Measurements from ENCODE around the gene PEX3. TPM values are rescaled to one million over a fixed set of nuclear protein-coding genes. Genes with fewer than 3 reads are reported as not detected.

The PEX3 gene
- total RNA-seq, 1 experiment from 2014 or later = 12.9 TPM

DNA sequence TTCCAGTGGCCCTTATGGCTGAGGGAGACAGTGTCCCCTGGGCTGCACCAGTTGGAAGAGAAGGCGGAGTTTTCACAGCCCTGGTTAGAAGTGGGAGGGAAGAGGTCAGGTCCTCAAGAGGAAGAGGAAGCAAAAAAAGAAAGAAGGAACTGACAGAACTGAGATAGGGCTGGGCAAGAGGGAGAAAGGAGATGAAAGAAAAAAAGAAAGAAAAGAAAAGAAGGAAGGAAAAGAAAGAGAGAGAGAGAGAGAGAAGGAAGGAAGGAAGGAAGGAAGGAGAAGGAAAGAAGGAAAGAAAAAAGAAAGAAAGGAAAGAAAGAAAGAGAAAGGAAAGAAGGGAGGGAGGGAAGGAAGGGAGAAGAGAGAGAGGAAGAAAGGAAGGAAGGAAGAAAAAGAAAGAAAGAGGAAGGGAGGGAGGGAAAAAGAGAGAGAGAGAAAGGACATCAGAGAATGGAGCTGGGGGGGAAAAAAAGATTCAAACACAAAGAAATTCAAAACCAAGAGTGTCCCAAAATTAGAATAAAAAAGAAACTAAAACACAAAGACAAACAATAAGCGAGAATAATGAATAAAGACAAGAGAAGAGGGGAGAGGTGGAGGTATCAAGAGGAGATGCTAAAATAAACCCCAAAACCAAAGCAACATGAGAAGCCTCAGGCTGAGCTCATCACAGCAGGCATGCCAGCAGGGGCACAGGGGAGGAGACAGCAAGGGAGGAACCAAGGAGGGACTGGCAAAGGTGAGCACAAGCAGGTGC is 66.3 kb downstream of the PEX3 start:
- ChIA-PET POLR2A (no interaction called here), CTCF (no interaction called here), RAD21 (ENCODE audit: low non-redundant PET in 1 of 2, low total read pairs in 2 of 2, uncharacterized antibody in 2 of 2, unreplicated experiment in 2 of 2) (no interaction called here)
- peaks cover 2 to 13% of the 10 kb centered on the region in 2 experiments; a peak in 3 of 4 replicates for H3K4me1 ChIP-seq (ENCODE audit: control insufficient read depth in 1 of 2, insufficient read depth in 2 of 2, low read length in 2 of 2)
- no peaks in the 10 kb centered on the region for H3K36me3 ChIP-seq (ENCODE audit: control insufficient read depth in 1 of 2, insufficient read depth in 2 of 2, low read length in 2 of 2)
- intact Hi-C loops (cut with micrococcal nuclease) = no loop called here
- BruUV-seq (replicated peaks) = no TSS peak
- no peaks in the 10 kb centered on the region for H3K9me3 ChIP-seq (ENCODE audit: control insufficient read depth in 1 of 2, insufficient read depth in 1 of 2, low read depth in 1 of 2, low read length in 2 of 2)
- TF ChIP-seq, protein P1, sequence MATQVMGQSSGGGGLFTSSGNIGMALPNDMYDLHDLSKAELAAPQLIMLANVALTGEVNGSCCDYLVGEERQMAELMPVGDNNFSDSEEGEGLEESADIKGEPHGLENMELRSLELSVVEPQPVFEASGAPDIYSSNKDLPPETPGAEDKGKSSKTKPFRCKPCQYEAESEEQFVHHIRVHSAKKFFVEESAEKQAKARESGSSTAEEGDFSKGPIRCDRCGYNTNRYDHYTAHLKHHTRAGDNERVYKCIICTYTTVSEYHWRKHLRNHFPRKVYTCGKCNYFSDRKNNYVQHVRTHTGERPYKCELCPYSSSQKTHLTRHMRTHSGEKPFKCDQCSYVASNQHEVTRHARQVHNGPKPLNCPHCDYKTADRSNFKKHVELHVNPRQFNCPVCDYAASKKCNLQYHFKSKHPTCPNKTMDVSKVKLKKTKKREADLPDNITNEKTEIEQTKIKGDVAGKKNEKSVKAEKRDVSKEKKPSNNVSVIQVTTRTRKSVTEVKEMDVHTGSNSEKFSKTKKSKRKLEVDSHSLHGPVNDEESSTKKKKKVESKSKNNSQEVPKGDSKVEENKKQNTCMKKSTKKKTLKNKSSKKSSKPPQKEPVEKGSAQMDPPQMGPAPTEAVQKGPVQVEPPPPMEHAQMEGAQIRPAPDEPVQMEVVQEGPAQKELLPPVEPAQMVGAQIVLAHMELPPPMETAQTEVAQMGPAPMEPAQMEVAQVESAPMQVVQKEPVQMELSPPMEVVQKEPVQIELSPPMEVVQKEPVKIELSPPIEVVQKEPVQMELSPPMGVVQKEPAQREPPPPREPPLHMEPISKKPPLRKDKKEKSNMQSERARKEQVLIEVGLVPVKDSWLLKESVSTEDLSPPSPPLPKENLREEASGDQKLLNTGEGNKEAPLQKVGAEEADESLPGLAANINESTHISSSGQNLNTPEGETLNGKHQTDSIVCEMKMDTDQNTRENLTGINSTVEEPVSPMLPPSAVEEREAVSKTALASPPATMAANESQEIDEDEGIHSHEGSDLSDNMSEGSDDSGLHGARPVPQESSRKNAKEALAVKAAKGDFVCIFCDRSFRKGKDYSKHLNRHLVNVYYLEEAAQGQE (IDR thresholded peaks at IDR 0.05; ENCODE audit: low read depth) = no peak
- TF ChIP-seq RAD21 (IDR thresholded peaks at IDR 0.05; ENCODE audit: low read depth) = no peak
- no peak for TF ChIP-seq CBX3 (IDR thresholded peaks at IDR 0.05; ENCODE audit: low read depth)
- no peak for TF ChIP-seq ZNF274 (IDR thresholded peaks at IDR 0.05; ENCODE audit: low read depth, low read length)
- no peak for TF ChIP-seq EZH2phosphoT487 (IDR thresholded peaks at IDR 0.05; ENCODE audit: borderline replicate concordance)
- TF ChIP-seq, protein P2, sequence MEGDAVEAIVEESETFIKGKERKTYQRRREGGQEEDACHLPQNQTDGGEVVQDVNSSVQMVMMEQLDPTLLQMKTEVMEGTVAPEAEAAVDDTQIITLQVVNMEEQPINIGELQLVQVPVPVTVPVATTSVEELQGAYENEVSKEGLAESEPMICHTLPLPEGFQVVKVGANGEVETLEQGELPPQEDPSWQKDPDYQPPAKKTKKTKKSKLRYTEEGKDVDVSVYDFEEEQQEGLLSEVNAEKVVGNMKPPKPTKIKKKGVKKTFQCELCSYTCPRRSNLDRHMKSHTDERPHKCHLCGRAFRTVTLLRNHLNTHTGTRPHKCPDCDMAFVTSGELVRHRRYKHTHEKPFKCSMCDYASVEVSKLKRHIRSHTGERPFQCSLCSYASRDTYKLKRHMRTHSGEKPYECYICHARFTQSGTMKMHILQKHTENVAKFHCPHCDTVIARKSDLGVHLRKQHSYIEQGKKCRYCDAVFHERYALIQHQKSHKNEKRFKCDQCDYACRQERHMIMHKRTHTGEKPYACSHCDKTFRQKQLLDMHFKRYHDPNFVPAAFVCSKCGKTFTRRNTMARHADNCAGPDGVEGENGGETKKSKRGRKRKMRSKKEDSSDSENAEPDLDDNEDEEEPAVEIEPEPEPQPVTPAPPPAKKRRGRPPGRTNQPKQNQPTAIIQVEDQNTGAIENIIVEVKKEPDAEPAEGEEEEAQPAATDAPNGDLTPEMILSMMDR (IDR thresholded peaks at IDR 0.05 in 2 of 3, conservative IDR thresholded peaks at IDR 0.05 in 1 of 3; ENCODE audit: borderline replicate concordance in 1 of 3, insufficient read depth in 1 of 3, low read depth in 2 of 3, low read length in 2 of 3) = no peak
- TF ChIP-seq POLR2AphosphoS5 (IDR thresholded peaks at IDR 0.05; ENCODE audit: low read depth, low read length) = no peak
- TF ChIP-seq, protein P3, sequence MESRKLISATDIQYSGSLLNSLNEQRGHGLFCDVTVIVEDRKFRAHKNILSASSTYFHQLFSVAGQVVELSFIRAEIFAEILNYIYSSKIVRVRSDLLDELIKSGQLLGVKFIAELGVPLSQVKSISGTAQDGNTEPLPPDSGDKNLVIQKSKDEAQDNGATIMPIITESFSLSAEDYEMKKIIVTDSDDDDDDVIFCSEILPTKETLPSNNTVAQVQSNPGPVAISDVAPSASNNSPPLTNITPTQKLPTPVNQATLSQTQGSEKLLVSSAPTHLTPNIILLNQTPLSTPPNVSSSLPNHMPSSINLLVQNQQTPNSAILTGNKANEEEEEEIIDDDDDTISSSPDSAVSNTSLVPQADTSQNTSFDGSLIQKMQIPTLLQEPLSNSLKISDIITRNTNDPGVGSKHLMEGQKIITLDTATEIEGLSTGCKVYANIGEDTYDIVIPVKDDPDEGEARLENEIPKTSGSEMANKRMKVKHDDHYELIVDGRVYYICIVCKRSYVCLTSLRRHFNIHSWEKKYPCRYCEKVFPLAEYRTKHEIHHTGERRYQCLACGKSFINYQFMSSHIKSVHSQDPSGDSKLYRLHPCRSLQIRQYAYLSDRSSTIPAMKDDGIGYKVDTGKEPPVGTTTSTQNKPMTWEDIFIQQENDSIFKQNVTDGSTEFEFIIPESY (IDR thresholded peaks at IDR 0.05; ENCODE audit: extremely low read depth, insufficient replicate concordance, low read length) = no peak
- no peak for TF ChIP-seq TCF7L2 (IDR thresholded peaks at IDR 0.05; ENCODE audit: borderline replicate concordance, extremely low read depth, insufficient read depth, insufficient read length)
- no peak for TF ChIP-seq JUND (IDR thresholded peaks at IDR 0.05)
- TF ChIP-seq ELF1 (IDR thresholded peaks at IDR 0.05; ENCODE audit: borderline replicate concordance, low read depth) = no peak
- TF ChIP-seq, protein P4, sequence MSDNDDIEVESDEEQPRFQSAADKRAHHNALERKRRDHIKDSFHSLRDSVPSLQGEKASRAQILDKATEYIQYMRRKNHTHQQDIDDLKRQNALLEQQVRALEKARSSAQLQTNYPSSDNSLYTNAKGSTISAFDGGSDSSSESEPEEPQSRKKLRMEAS (IDR thresholded peaks at IDR 0.05) = no peak
- no peak for TF ChIP-seq ZFX (IDR thresholded peaks at IDR 0.05)
- TF ChIP-seq, protein P5, sequence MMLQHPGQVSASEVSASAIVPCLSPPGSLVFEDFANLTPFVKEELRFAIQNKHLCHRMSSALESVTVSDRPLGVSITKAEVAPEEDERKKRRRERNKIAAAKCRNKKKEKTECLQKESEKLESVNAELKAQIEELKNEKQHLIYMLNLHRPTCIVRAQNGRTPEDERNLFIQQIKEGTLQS (IDR thresholded peaks at IDR 0.05) = no peak
- no peak for TF ChIP-seq EZH2 (IDR thresholded peaks at IDR 0.05)
- TF ChIP-seq EGR1 (IDR thresholded peaks at IDR 0.05; ENCODE audit: low read depth) = no peak
- no peak overlapping the region for H3K9ac ChIP-seq (ENCODE audit: low read length)
- ATAC-seq = peak; percentile 64
- H3K27me3 ChIP-seq (ENCODE audit: insufficient read depth, low read length) = no peaks in the 10 kb centered on the region
- no peaks in the 10 kb centered on the region for H3K79me2 ChIP-seq (ENCODE audit: insufficient read depth, low read length)
- no peak for DNase-seq (ENCODE audit: low read depth, low spot score)
- no peaks in the 10 kb centered on the region for H4K20me1 ChIP-seq (ENCODE audit: insufficient read depth)
- H3K27ac ChIP-seq (ENCODE audit: low read depth, low read length) = no peak overlapping the region
- no peaks in the 10 kb centered on the region for H3K9me2 ChIP-seq (ENCODE audit: insufficient read depth)
- H3K4me3 ChIP-seq (replicated peaks in 1 of 2; ENCODE audit: low read depth in 1 of 2, low read length in 2 of 2) = no peak overlapping the region
- no peak overlapping the region for H3K4me2 ChIP-seq (ENCODE audit: low read length)
- no peak overlapping the region for H2AFZ ChIP-seq (ENCODE audit: low read depth, low read length, poor library complexity, severe bottlenecking)

Measured in HCT116 (cell line).